DMS 273 (cell line): Measurements from ENCODE around the gene MYO9B.
A peak's percentile ranks its signal among the peaks of the same experiment; 100 is the strongest.

Experiments
- DNase-seq: peaks from one replicate; lab custom pipeline; 2025; ENCODE audit not compliant: unreplicated experiment; lab: John Stamatoyannopoulos, UW

Gene MYO9B

DNA sequence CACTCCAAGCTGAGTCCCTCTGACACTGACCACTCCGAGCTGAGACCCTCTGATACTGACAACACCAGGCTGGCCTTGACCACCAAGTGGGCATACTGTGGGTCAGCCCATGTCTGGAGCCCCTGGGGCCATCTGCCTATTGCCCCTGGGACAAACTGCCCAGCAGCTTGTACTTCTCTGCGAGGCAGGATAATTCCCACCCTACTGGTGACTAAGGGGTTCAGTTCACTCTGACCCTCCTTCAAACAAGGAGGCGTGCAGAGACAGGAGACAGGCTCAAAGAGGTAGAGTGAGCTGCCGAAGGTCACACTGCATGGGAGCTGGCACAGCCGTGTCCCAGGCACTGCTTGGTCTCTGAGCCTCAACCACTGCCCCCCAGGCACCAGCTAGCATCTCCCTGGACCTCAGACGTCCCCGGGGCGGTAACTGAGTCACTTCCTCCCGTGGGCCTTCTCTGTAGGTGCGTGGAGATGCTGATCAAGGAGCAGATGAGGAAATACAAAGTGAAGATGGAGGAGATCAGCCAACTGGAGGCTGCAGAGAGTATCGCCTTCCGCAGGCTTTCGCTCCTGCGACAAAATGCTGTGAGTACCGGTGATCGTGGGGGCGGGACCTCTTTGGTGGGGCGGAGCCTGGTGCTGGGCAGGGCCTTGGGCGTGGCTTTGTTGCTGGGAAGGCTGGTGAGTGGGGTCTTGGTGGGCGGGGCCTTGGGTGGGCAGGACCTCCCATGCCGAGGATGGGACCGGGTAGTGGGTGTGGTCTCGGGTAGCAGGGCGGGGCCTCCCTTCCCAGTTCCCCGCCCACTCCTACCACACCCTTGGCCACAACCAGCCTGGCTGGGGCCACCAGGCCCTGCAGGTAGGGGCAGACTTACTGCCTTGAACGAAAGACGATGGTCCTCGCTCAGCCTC lies 133.8 kb downstream of the MYO9B start:
- peak; percentile 62 for DNase-seq

- DNase-seq = no peak
Measured at GRCh38 chr19:17210296-17210695, 134.7 kb downstream of the MYO9B start.

DNA sequence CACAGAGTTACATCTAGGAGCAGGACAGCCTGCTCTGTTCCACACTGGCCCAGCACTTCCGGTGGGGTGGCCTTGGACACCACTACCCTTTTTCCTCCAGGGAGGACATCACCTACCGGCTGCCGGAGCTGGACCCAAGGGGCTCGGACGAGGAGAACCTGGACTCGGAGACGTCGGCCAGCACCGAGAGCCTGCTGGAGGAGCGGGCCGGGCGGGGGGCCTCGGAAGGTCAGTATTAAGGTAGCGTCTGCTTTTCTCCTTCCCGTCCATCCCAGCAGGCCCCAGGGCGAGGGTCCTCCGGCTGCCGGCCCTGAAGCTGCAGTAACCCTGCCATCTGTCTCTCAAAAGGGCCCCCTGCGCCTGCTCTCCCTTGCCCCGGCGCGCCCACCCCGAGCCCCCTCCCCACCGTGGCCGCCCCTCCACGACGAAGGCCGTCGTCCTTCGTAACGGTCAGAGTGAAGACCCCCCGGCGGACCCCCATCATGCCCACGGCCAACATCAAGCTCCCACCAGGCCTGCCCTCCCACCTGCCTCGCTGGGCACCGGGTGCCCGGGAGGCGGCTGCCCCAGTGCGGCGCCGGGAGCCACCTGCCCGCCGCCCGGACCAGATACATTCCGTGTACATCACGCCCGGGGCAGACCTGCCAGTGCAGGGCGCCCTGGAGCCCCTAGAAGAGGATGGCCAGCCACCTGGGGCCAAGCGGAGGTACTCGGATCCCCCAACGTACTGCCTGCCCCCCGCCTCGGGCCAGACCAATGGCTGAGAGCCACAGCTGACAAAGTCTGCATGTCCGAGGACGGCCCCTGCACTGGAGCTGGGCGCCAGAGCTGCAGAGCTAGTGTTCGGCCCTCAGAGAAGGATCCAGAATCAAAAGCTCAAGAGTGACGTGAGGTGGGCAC lies 136.2 kb downstream of the MYO9B start:
- DNase-seq = no peak

GRCh38 chr19:17213334-17213733 lies 137.8 kb downstream of the MYO9B start:
- no peak for DNase-seq

DNA sequence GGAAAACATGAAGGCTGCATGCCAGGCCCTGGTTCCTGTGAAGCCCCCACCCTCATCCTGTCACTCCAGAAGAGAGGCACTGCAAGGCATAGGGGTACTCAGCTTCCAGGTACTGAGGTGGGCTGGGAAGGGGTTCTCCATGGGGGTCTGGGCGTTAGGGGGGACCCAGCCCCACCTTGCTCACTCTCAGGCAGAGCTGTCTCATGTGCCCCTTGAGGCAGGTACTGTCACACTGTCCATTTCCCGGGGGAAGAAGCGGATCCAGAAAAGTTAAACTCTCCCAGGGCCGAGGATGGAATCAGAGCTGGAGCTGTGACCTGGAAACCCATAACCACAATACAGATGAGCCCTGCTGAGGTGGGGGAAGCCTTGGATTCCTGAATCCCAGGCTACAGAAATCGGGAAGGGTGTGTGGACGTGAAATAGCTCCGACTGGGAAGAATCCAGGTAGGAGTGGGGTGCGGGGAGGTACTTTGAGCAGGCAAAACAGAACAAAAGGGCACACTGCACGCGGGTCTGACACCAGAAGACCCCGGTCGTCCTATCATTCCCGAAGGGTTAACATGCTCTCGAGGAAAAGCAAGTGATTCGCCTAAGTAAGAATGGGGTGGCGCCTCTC lies 139.0 kb downstream of the MYO9B start:
- peak; percentile 48 for DNase-seq

DNA sequence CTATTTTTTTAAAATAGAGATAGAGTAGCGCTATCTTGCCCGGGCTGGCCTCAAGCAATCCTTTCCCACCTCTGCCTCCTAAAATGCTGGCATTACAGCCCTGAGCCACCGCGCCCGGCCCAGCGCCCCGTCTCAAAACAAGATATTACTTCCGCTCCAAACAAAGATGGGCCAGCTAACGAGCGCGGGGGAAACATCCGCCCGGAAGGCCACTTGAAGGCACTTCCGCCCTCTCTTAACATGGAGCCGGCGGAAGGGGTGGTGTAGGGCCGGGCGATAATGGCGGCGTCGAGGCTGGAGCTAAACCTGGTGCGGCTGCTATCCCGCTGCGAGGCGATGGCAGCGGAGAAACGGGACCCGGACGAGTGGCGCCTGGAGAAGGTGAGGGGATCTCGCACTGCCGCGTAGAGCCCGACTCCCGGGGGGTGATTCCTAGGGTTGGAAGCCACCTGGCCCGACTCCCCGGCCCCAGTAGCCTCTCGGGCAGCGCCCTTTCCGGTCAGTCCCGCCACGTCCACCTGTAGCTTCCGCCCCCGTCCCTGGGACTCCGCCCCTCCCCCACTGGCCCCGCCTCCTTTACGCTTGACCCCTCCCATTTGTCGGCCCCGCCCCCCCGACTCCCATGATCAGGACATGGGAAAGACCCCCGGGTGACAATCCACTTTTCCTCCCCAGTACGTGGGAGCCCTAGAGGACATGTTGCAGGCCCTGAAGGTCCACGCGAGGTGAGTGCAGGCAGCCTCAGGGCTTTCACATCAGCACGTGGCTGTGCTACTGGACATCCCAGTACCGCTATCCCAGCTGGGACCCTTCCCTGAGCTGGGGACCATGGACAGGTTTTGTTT lies 139.8 kb downstream of the MYO9B start, which contains the start of gene USE1:
Gene USE1, plus strand, starts transcription at position 231 of the 845 bp plus-strand sequence. Its CDS starts 49 bp downstream, at position 280.
- DNase-seq = peak; percentile 96

- no peak for DNase-seq
Measured at GRCh38 chr19:17216058-17216670, 140.6 kb downstream of the MYO9B start.

GRCh38 chr19:17219286-17219685 lies 143.7 kb downstream of the MYO9B start:
- DNase-seq = no peak

- DNase-seq = peak; percentile 33
Measured at GRCh38 chr19:17220207-17220758, 144.7 kb downstream of the MYO9B start.

- DNase-seq = no peak
Measured at GRCh38 chr19:17225053-17225452, 149.5 kb downstream of the MYO9B start.

DNA sequence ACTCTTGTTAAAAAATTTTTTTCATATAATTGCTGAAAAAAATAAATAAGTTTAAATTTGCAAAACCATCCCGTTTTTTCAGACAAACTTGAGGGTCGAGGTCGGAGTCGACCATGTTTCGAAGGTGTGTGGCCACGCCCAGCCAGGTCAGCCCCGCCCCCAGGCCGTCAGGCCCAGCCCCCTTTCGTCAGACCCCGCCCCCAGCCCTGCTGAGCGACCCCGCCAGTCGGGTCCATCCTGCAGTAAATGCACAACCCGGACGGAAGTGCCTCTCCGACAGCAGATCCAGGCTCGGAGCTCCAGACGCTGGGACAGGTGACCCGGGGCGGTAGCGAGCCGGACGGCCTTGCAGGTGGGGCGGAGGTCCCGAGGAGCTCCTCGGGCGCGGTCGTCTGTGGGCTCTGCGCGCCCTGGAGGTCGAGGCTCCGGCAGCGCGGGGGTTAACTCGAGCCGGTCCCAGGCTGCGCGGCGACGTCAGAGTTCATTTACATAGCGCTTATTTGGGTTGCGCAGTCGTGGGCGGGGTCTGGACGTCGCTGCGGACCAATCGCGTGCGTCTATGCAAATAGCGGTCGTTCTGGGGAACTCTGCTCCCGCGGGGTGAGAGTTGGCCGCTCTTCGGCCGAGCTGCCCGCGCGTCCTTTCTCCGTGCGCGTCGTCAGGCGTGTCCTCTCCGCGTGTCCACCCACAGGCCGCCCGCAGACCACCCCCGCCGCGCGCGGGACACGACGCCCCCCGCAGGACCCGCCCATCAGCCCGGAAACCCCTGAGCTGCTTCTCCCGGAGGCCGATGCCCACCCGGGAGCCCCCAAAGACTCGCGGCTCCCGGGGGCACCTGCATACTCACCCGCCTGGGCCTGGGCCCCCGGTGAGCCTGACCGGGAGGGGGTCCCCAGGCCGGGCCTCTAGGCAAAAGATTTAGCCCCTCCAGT lies 150.7 kb downstream of the MYO9B start, which contains the start of gene OCEL1:
Gene OCEL1, plus strand, starts transcription at position 225 of the 932 bp plus-strand sequence. Its CDS starts 22 bp downstream, at position 247.
- peak; percentile 99 for DNase-seq

DNA sequence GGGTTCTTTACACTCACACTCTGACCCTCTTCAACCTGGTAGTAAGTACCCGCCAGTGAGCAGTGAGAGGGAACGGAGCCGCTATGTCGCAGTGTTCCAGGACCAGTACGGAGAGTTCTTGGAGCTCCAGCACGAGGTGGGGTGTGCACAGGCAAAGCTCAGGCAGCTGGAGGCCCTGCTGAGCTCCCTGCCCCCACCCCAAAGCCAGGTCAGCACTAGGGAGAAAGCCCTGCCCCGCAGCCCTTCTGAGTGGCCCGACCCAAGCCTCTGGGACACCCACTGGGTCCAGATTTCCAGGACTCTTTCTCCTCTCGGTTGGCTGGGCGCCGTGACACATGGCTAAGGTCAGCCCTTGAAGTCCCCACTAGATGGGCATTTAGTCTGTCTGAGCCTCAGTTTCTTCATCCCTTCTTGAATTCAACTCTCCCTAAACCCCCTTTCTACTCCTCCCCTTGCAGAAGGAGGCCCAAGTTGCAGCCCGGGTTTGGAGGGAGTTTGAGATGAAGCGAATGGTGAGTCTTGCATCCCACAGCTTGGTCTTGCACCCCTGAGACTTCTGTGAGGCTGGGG lies 152.3 kb downstream of the MYO9B start:
- peak; percentile 37 for DNase-seq

DNA sequence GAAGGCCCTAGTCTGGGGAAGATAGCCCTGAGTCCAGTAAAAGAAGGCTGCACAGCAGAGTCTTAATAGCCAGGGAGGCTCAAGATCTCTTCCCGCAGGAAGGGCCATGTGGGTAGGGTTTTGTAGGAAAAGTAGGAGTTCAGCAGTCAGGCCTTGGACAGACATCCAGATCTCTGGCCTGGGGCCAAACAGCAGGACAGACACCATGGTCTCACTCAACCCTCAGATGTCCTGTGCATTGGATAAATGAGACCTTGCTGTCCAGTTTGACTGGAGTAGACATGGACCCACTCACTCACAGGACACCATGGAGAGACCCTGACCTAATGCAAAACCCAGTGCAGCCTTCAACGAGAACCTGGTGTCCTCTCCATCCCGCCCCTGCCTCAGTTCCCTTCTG lies 154.3 kb downstream of the MYO9B start:
- DNase-seq = no peak

GRCh38 chr19:17232258-17232657 lies 156.7 kb downstream of the MYO9B start:
- no peak for DNase-seq

DNA sequence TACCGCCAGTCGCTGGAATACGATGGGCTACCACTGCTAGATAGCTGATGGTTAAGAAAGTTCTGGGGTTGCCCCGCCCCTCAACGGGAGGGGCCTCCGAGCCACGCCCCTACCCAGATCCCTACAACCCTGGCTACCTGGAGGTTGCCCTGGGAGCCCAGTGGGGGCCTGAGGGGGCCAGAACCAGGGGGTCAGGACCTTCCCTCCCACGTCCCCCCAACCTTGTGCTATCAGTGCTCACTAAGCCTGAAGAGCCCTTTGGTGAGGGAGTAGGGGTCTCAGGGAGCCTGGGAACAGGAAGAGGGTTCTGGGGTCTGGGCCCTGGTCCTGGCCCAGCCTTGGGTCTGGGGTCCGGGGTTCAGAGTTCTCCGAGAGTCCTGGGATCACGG lies 159.3 kb downstream of the MYO9B start:
- peak; percentile 25 for DNase-seq

DNA sequence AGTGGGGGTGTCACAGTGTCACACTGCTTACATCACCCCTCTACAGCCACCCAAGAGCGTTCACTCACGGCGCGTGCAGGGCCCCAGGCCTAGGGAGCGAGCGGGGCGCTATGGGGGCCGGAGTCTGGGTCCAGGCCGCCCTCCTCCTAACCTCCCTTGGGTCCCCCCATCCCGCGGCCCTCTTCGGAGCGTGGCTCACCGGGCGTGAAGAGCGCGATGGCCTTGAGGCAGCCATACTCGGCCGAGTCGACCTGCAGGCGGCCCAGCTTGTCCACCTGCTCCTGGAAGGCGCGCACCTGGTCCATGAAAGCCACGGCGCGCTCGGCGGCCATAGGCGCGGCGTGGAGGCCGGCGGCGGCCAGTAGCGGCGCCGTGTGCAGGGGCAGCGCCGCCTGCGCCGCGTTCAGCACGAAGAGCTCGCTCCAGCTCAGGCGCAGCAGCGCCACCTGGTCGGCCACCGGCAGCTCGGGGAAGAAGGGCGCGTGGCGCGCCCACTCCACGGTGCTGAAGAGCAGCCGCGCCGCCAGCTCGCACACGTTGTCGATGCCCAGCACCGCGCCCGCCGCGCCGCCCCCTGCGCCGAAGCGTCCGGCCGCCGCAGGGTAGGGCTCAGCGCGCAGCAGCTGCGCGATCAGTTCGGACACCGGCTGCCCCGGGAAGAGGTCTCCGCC lies 159.9 kb downstream of the MYO9B start:
- DNase-seq = no peak

GRCh38 chr19:17235971-17236777 lies 160.6 kb downstream of the MYO9B start:
- no peak for DNase-seq
